Ovary (tissue), 3 donors: ENCODE data around the gene CRACR2B.

Experiments used
- CTCF ChIP-seq, 3 donors: fragments of 450-650 bp in 2 of 3; fragments of 200-600 bp in 1 of 3; IDR thresholded peaks; one replicate each; pipeline versions ENCODE4 v1.5.1 to v1.8.0; 2016 to 2022; ENCODE audit warnings: antibody characterized with exemption in 3 of 3, mild to moderate bottlenecking in 1 of 3
- EP300 ChIP-seq: sonication (generic); formaldehyde crosslinking; IDR thresholded peaks from one replicate; pipeline ENCODE4 v1.6.1; 2017; ENCODE audit warnings: antibody characterized with exemption
- donor health status: DM: no; HTN: no; CAD: no.

- TF ChIP-seq CTCF (IDR thresholded peaks at IDR 0.05) (no peak), EP300 (no peak)
These were observed 39.6 kb upstream of the CRACR2B start for GRCh38 chr11:788009-788640.
